Adipocyte (in vitro differentiated cells): ENCODE measurements around the gene PACS2.
"Not testable (repeated sequence)": the region's sequence is repeated elsewhere in the genome, so short reads cannot be mapped to it uniquely, and the experiment has no call there.

Experiments
- DNase-seq: peaks from one replicate; pipeline ENCODE4 v3.0.0-alpha.2; 2015; ENCODE audit warnings: low read depth
- H3K27me3 ChIP-seq: replicated peaks from 2 replicates; pipeline ENCODE4 v1.7.0; 2013; ENCODE audit warnings: mild to moderate bottlenecking, low read length, moderate library complexity; ENCODE audit not compliant: control insufficient read depth, insufficient read depth
- H3K36me3 ChIP-seq: 2 replicates; pipeline ENCODE4 v1.7.0; 2013; ENCODE audit warnings: low read length, mild to moderate bottlenecking, moderate library complexity; ENCODE audit not compliant: control insufficient read depth, insufficient read depth, severe bottlenecking
- H3K4me1 ChIP-seq: 2 replicates; pipeline ENCODE4 v1.7.0; 2013; ENCODE audit warnings: mild to moderate bottlenecking, low read length, moderate library complexity; ENCODE audit not compliant: control insufficient read depth, insufficient read depth
- H3K4me3 ChIP-seq: 2 replicates; pipeline ENCODE4 v1.7.0; 2013; ENCODE audit warnings: mild to moderate bottlenecking, low read length, moderate library complexity
- H3K9ac ChIP-seq: 2 replicates; pipeline ENCODE4 v1.7.0; 2013; ENCODE audit warnings: mild to moderate bottlenecking, low read length, moderate library complexity
- H3K9me3 ChIP-seq: 2 replicates; pipeline ENCODE4 v1.7.0; 2013; ENCODE audit warnings: mild to moderate bottlenecking, low read length, moderate library complexity; ENCODE audit not compliant: control insufficient read depth

Gene PACS2

DNA sequence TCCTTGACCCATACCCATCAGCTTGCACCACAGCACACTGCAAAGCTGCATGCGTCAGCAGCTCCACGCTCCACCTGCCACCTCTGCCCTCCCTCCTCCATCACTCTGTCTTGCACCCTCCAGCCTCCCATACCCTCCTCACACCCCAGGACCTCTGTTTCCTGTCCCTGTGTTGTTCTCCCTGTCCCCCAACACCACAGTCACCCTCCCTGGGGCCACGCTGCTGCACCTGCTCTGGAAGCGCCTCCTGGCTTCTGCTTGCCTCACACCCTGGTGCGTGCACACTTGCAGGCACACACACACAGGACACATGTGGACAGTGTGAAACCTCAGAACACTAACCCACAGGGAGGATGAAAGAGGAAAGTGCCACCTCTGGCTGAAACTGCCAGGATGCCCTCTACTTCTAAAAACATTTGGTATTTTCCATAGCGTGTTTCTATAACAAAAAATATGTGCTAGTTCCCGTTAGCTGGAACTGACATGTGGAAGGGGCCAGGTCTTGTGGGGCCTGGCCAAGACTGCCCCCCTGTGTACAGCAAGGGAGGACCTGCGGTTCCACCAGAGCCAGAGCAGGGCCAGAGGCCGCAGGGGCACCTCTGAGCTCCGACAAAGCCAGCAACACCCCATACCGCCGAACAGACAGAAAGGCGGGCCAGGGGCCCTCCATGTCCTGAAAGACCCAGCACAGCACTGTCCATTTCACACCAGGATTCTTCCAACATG is 23.8 kb upstream of the PACS2 start:
- peaks cover 8% of the 10 kb centered on the region for H3K4me1 ChIP-seq
- no peak overlapping the region for H3K4me3 ChIP-seq
- H3K9me3 ChIP-seq = no peaks in the 10 kb centered on the region
- H3K36me3 ChIP-seq = no peaks in the 10 kb centered on the region
- no peak overlapping the region for H3K9ac ChIP-seq
- no peaks in the 10 kb centered on the region for H3K27me3 ChIP-seq
- peak; percentile 25 for DNase-seq

- Histone ChIP-seq H3K4me3 (no peak overlapping the region), H3K27me3 (no peaks in the 10 kb centered on the region), H3K36me3 (no peaks in the 10 kb centered on the region), H3K9ac (no peak overlapping the region), H3K4me1 (peaks cover 8% of the 10 kb centered on the region), H3K9me3 (no peaks in the 10 kb centered on the region)
- no peak for DNase-seq
Measured at GRCh38 chr14:105292826-105293711, 21.5 kb upstream of the PACS2 start.

DNA sequence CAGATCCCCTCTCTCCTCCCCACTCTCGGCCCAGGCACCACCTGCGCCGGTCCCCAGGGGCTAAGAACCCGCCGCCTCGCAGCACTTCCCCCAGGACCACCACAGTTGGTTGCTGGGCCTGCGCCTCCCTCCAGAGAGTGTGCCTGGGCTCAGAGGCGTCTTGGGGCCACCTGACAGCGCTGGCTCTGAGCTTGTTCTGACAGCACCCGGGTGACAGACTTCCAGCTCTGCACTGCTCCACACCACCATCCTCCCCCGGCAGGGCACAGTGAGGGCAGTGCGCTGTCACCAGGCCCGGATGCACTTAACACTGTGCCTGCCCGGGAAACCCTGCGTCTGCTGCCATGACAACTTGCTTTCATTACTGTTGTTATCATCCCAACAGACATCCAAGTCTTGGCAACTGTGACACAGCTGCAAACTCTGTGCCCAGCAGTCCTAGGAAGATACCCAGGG is 20.4 kb upstream of the PACS2 start:
- Histone ChIP-seq H3K9ac (no peak overlapping the region), H3K4me1 (peaks cover 8% of the 10 kb centered on the region), H3K4me3 (no peak overlapping the region), H3K27me3 (no peaks in the 10 kb centered on the region), H3K9me3 (no peaks in the 10 kb centered on the region), H3K36me3 (no peaks in the 10 kb centered on the region)
- DNase-seq = no peak

DNA sequence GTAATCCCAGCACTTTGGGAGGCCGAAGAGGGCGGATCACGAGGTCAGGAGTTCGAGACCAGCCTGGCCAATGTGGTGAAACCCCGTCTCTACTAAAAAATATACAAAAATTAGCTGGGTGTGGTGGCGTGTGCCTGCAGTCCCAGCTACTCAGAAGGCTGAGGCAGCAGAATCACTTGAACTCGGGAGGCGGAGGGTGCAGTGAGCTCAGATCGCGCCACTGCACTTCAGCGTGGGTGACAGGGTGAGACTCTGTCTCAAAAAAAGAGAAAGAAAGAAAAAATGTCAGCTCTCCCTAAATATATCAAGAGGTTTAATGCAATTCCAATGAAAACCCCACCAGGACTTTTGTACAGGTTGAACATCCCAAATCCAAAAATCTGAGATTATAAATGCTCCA is 17.2 kb upstream of the PACS2 start:
- H3K27me3 ChIP-seq, DNase-seq, H3K9me3 ChIP-seq, H3K4me3 ChIP-seq, H3K9ac ChIP-seq, H3K36me3 ChIP-seq: not testable (repeated sequence)
- H3K4me1 ChIP-seq = peaks cover 17% of the 10 kb centered on the region

GRCh38 chr14:105299654-105300541 is 14.7 kb upstream of the PACS2 start:
- Histone ChIP-seq H3K36me3 (no peaks in the 10 kb centered on the region), H3K9ac (peak overlapping the region; percentile 92), H3K4me1 (peaks cover 9% of the 10 kb centered on the region), H3K9me3 (no peaks in the 10 kb centered on the region), H3K27me3 (no peaks in the 10 kb centered on the region), H3K4me3 (peak overlapping the region; percentile 92)
- DNase-seq = no peak

DNA sequence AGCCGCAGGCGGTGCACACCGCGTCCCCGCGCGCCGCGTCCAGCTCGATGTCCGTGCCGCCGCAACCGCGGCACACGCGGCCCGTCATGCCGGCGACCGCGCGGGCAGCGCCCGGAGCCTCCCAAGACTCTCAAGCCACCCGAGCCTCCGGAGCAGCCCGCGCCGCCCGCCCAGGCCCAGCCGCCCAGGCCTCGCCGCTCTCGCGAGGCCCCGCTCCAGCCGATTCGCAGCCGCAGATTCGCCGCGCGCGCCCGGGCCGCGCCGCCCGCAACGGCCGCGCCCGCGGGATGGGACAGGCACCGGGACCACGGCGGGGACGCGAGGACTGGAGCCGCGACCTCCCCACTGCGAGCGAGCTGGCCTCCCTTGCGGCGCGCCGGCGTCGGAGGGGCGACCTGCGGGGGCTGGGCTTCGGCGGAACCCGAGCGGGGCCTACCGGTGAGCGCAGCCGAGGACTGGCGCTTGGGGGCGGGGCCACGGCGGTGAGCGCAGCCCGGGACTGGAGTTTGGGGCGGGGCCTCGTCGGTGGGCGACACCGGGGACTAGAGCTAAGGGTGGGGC is 13.9 kb upstream of the PACS2 start, which contains the start of gene BRF1:
Gene BRF1 (minus strand): TSS at position 460 of the 561 bp plus-strand sequence. CDS start 372 bp downstream, at position 88.
- H3K4me3 ChIP-seq = peak within 1 kb of the TSS; percentile 92
- H3K4me1 ChIP-seq = peaks cover 9% of the 10 kb centered on the region
- H3K36me3 ChIP-seq = no peaks in the 10 kb centered on the region
- no peaks in the 10 kb centered on the region for H3K9me3 ChIP-seq
- H3K9ac ChIP-seq = peak within 1 kb of the TSS; percentile 92
- H3K27me3 ChIP-seq = no peaks in the 10 kb centered on the region
- peak; percentile 97 for DNase-seq

- peak overlapping the region; percentile 92 for H3K9ac ChIP-seq
- no peaks in the 10 kb centered on the region for H3K36me3 ChIP-seq
- no peaks in the 10 kb centered on the region for H3K9me3 ChIP-seq
- H3K4me3 ChIP-seq = peak overlapping the region; percentile 92
- no peaks in the 10 kb centered on the region for H3K27me3 ChIP-seq
- DNase-seq = peak; percentile 99
- peaks cover 9% of the 10 kb centered on the region for H3K4me1 ChIP-seq
Measured at GRCh38 chr14:105301103-105301914, 13.2 kb upstream of the PACS2 start.

- H3K27me3 ChIP-seq, H3K36me3 ChIP-seq, H3K9ac ChIP-seq, DNase-seq, H3K9me3 ChIP-seq, H3K4me1 ChIP-seq: not testable (repeated sequence)
- H3K4me3 ChIP-seq = peak overlapping the region; percentile 92
Measured at GRCh38 chr14:105301915-105302249, 12.7 kb upstream of the PACS2 start.

DNA sequence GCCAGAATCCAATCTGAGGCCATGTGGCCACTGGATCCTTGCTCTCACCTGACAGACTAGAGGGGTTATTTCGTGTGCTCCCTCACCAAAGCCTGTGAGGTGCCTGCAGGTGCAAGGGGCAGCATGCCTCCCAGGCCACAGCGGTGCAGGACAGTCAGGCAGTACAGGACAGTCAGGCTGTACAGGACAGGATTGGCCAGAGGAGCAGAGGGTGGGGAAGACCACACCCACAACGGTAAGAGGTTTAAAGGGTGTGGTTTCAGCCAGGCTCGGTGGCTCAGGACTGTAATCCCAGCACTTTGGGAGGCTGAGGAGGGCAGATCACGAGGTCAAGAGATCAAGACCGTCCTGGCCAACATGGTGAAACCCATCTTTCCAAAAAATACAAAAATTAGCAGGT is 10.6 kb upstream of the PACS2 start:
- no peak overlapping the region for H3K9ac ChIP-seq
- no peaks in the 10 kb centered on the region for H3K27me3 ChIP-seq
- no peak overlapping the region for H3K4me3 ChIP-seq
- no peaks in the 10 kb centered on the region for H3K36me3 ChIP-seq
- peaks cover 9% of the 10 kb centered on the region for H3K4me1 ChIP-seq
- DNase-seq = no peak
- no peaks in the 10 kb centered on the region for H3K9me3 ChIP-seq

DNA sequence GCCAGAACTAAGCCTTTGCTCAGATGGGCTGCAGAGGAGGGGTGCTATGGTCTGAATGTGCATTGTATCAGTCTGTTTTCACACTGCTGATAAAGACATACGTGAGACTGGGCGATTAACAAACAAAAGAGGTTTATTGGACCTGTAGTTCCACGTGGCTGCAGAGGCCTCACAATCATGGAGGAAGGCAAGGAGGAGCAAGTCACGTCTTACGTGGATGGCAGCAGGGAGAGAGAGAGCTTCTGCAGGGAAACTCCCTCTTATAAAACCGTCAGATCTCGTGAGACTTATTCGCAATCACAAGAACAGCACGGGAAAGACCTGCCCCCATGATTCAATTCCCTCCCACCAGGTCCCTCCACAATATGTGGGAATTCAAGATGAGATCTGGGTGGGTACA is 10.0 kb upstream of the PACS2 start:
- Histone ChIP-seq H3K9ac (no peak overlapping the region), H3K27me3 (no peaks in the 10 kb centered on the region), H3K4me3 (no peak overlapping the region), H3K36me3 (no peaks in the 10 kb centered on the region), H3K4me1 (peaks cover 5% of the 10 kb centered on the region), H3K9me3 (no peaks in the 10 kb centered on the region)
- DNase-seq = no peak
